ENCODE measurements around the gene MARCHF10. TPM values are rescaled to one million over a fixed set of nuclear protein-coding genes. Genes with fewer than 3 reads are reported as not detected.

The MARCHF10 gene
- total and polyA plus RNA-seq, 2 of the 4 experiments (the other 2 are of a cell fraction), result 0.18 to 0.74 TPM

DNA sequence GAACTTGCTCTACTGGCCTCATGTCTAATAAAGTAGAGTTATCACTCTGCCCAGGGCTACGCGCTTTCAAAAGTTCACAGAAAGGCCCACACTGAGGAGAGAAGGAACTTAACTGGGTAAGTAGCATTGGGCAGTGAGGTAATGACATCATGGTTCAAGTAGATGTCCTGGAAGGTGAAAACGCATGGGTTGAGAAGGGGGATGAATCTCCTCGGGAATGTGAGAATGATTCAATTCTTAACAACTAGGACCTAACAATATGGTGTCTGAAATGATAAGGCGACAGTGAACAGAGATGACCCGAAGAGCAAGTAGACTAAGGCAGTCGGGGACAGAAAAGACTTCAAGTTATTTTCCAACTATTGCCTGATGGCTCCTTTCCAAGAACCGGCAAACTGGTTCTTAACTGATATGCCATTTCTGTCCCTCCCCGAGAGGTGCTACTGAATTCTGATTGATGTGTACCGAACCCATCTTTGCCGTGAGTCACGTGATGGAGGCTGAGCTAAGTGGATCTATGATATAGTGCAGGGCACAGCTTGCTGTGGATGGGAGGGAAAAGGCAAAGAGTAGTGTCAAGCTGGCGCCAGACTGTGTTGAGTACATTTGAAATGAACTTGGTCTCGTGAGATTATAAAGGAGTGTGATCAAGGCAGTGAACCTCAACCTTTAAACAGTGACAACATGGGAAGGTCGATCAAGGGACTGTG lies 44.1 kb downstream of the MARCHF10 start:
- H2BK20ac ChIP-seq (ENCODE audit: low read depth, low read length), result no peak overlapping the region; the same call in 1 of the 2 replicates
- no peaks in the 10 kb centered on the region for H3K36me3 ChIP-seq (ENCODE audit: control insufficient read depth, insufficient read depth, low read length)
- H4K8ac ChIP-seq (ENCODE audit: low read depth in 2 of 2, low read length in 2 of 2), result no peak overlapping the region
- no peak overlapping the region for H3K14ac ChIP-seq (replicated peaks; ENCODE audit: low read depth, low read length)
- H3K4me3 ChIP-seq (ENCODE audit: insufficient read depth, low read depth, low read length), result no peak overlapping the region
- TF ChIP-seq MXI1 (IDR thresholded peaks at IDR 0.05; ENCODE audit: borderline replicate concordance, low read depth, low read length) (no peak), RAD21 (IDR thresholded peaks at IDR 0.05; ENCODE audit: low read length) (no peak), BHLHE40 (IDR thresholded peaks at IDR 0.05; ENCODE audit: low read depth, low read length) (no peak), POLR2A (IDR thresholded peaks at IDR 0.05; ENCODE audit: low read depth, low read length) (no peak), CTCF (conservative IDR thresholded peaks at IDR 0.05; ENCODE audit: low read depth, low read length) (no peak), USF2 (IDR thresholded peaks at IDR 0.05; ENCODE audit: low read depth, low read length) (no peak)
- TF ChIP-seq, protein P1, sequence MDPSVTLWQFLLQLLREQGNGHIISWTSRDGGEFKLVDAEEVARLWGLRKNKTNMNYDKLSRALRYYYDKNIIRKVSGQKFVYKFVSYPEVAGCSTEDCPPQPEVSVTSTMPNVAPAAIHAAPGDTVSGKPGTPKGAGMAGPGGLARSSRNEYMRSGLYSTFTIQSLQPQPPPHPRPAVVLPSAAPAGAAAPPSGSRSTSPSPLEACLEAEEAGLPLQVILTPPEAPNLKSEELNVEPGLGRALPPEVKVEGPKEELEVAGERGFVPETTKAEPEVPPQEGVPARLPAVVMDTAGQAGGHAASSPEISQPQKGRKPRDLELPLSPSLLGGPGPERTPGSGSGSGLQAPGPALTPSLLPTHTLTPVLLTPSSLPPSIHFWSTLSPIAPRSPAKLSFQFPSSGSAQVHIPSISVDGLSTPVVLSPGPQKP (IDR thresholded peaks at IDR 0.05; ENCODE audit: borderline replicate concordance, low read depth, low read length), result no peak
- BruUV-seq (replicated peaks), result no TSS peak
- no peak overlapping the region for H3K56ac ChIP-seq (ENCODE audit: extremely low read depth, insufficient read depth, low read length)
- H4K5ac ChIP-seq (ENCODE audit: low read depth, low read length), result no peak overlapping the region
- intact Hi-C loops (cut with micrococcal nuclease) (loop anchor here (5.0 kb wide), 1 partner anchor 203 kb away; the partner anchor contains the start of gene TANC2), dilution Hi-C loops (cut with HindIII; ENCODE audit: low sequenced_read_pairs, unreplicated experiment) (no loop called here), in situ Hi-C loops (cut with MboI; ENCODE audit: low sequenced_read_pairs) (no loop called here)
- no peaks in the 10 kb centered on the region for H3K27me3 ChIP-seq (ENCODE audit: control insufficient read depth, insufficient read depth, low read length)
- H3K4ac ChIP-seq (ENCODE audit: low read depth, low read length), result no peak overlapping the region; the same call in 1 of the 2 replicates
- ATAC-seq (ENCODE audit: low read depth), result no peak
- no peak for DNase-seq
- H3K18ac ChIP-seq (ENCODE audit: low read depth, low read length), result no peak overlapping the region
- no peaks in the 10 kb centered on the region for H4K20me1 ChIP-seq (ENCODE audit: insufficient read depth, low read length)
- H3K23ac ChIP-seq (ENCODE audit: low read depth, low read length), result no peak overlapping the region
- no peak overlapping the region for H4K91ac ChIP-seq (ENCODE audit: insufficient read depth, low read depth, low read length)
- no peak overlapping the region for H2BK120ac ChIP-seq (ENCODE audit: low read depth, low read length)
- POLR2A ChIA-PET (ENCODE audit: unreplicated experiment), result no interaction called here
- H3K4me2 ChIP-seq (ENCODE audit: low read depth, low read length), result no peak overlapping the region
- WGBS, 2 experiments (ENCODE audit: extremely low coverage in 2 of 2, insufficient read length in 1 of 2), result 91% methylated on average over 8 of the region's 15 CpGs; no CpG with 5 or more reads in 1 of the 2 experiments
- CTCF ChIA-PET, result no interaction called here
- no peak overlapping the region for H3K9ac ChIP-seq (ENCODE audit: low read depth, low read length)
- H2AK5ac ChIP-seq (ENCODE audit: low read depth, low read length), result 0 out of 2 replicates have a peak overlapping the region, but pooled peaks have one; percentile 29
- no peaks in the 10 kb centered on the region for H3K9me3 ChIP-seq (ENCODE audit: control insufficient read depth, insufficient read depth, low read length)
- H2BK5ac ChIP-seq (ENCODE audit: low read depth, low read length, poor library complexity, severe bottlenecking), result no peak overlapping the region
- no peaks in the 10 kb centered on the region for H3K79me1 ChIP-seq (ENCODE audit: low read depth in 1 of 2, low read length in 2 of 2)
- no peak overlapping the region for H3K27ac ChIP-seq (ENCODE audit: insufficient read depth, low read length)
- 0 out of 2 replicates have a peak, but pooled peaks cover 4% of the 10 kb centered on the region for H3K9me1 ChIP-seq (ENCODE audit: insufficient read depth, low read length)
- no peak overlapping the region for H2AK9ac ChIP-seq (replicated peaks; ENCODE audit: low read depth, low read length, poor library complexity)
- H2BK15ac ChIP-seq (ENCODE audit: low read depth, low read length), result peak overlapping the region; percentile 62; the same call in 2 of the 3 replicates
- H2AFZ ChIP-seq (replicated peaks; ENCODE audit: low read length, poor library complexity), result no peak overlapping the region
- H3K4me1 ChIP-seq (ENCODE audit: control insufficient read depth, insufficient read depth, low read length), result peaks cover 12% of the 10 kb centered on the region

Measured in IMR-90 (cell line).